Uterus (tissue), 2 donors: Measurements from ENCODE around the gene FBN1.

ENCODE experiments used
- CTCF ChIP-seq, 4 experiments: fragments of 200-600 bp in 2 of 4; fragments of 450-650 bp in 2 of 4; sonication (generic) in 2 of 4; IDR thresholded peaks; one replicate each; pipeline ENCODE4 v1.5.1; 2016 to 2019; ENCODE audit warnings: antibody characterized with exemption in 4 of 4, mild to moderate bottlenecking in 2 of 4, moderate library complexity in 1 of 4
- POLR2A ChIP-seq, 2 donors: fragments of 450-650 bp; IDR thresholded peaks; one replicate each; pipeline ENCODE4 v1.6.1; 2016; ENCODE audit warnings: antibody characterized with exemption in 2 of 2, mild to moderate bottlenecking in 1 of 2, moderate library complexity in 1 of 2

GRCh38 chr15:48373821-48374451, 271.6 kb downstream of the FBN1 start:
- no peak for TF ChIP-seq CTCF (IDR thresholded peaks at IDR 0.05)
- no peak for TF ChIP-seq POLR2A (IDR thresholded peaks at IDR 0.05)
